Spleen (tissue), 11 donors: ENCODE data around the gene CUBN. TPM values are rescaled to one million over a fixed set of nuclear protein-coding genes. Genes with fewer than 3 reads are reported as not detected.

Source experiments
- DNase-seq: peaks from one replicate; pipeline ENCODE4 v3.0.0-alpha.2; 2020
- H3K27ac ChIP-seq, 8 donors: fragments of 200-600 bp; sonication (generic) in 7 of 8; 1 replicate in 4 of 8; 2 replicates in 4 of 8; pipeline versions ENCODE4 v1.5.0 to v1.8.0; 2016 to 2021; ENCODE audit warnings: inconsistent platforms in 4 of 8, mild to moderate bottlenecking in 4 of 8, moderate library complexity in 1 of 8
- H3K27me3 ChIP-seq, 7 donors: fragments of 200-600 bp; sonication (generic) in 6 of 7; replicated peaks in 1 of 7; 1 replicate in 4 of 7; 2 replicates in 3 of 7; pipeline versions ENCODE4 v1.5.0 to v1.8.0; 2016 to 2021; ENCODE audit warnings: inconsistent platforms in 3 of 7, mild to moderate bottlenecking in 1 of 7
- H3K36me3 ChIP-seq, 6 donors: fragments of 200-600 bp; sonication (generic) in 5 of 6; 1 replicate in 4 of 6; 2 replicates in 2 of 6; pipeline versions ENCODE4 v1.5.0 to v1.8.0; 2016 to 2021; ENCODE audit warnings: inconsistent platforms in 2 of 6
- H3K4me1 ChIP-seq, 6 donors: fragments of 200-600 bp; sonication (generic) in 5 of 6; 1 replicate in 3 of 6; 2 replicates in 3 of 6; pipeline versions ENCODE4 v1.5.0 to v1.8.0; 2016 to 2021; ENCODE audit warnings: inconsistent platforms in 3 of 6
- H3K4me3 ChIP-seq, 8 donors: fragments of 200-600 bp; sonication (generic) in 7 of 8; 1 replicate in 4 of 8; 2 replicates in 4 of 8; pipeline versions ENCODE4 v1.5.0 to v1.8.0; 2016 to 2021; ENCODE audit warnings: inconsistent platforms in 4 of 8, mild to moderate bottlenecking in 4 of 8, moderate library complexity in 2 of 8
- H3K9me3 ChIP-seq, 8 donors: fragments of 200-600 bp; sonication (generic) in 7 of 8; 1 replicate in 4 of 8; 2 replicates in 4 of 8; pipeline versions ENCODE4 v1.5.0 to v1.8.0; 2016 to 2021; ENCODE audit warnings: inconsistent platforms in 4 of 8
- CTCF ChIP-seq, 11 experiments: fragments of 200-600 bp in 7 of 11; fragments of 450-650 bp in 4 of 11; sonication (generic) in 4 of 11; IDR thresholded peaks in 8 of 11; conservative IDR thresholded peaks in 3 of 11; 1 replicate in 7 of 11; 2 replicates in 4 of 11; pipeline versions ENCODE4 v1.4.0 to v1.8.0; 2016 to 2021; ENCODE audit warnings: antibody characterized with exemption in 11 of 11, inconsistent platforms in 4 of 11, mild to moderate bottlenecking in 1 of 11
- POLR2A ChIP-seq, 3 donors: fragments of 450-650 bp; IDR thresholded peaks; one replicate each; pipeline ENCODE4 v1.5.1; 2017; ENCODE audit warnings: antibody characterized with exemption in 3 of 3, mild to moderate bottlenecking in 1 of 3
- POLR2AphosphoS5 ChIP-seq, 3 donors: sonication (generic); formaldehyde crosslinking; IDR thresholded peaks; one replicate each; pipeline ENCODE4 v1.5.1; 2017; ENCODE audit warnings: antibody characterized with exemption in 3 of 3
- WGBS, 5 donors: extraction: QIAGEN DNeasy Blood & Tissue Kit in 3 of 5; methylation state at CpG; one replicate each; pipeline versions ENCODE4 v1.1.5 to v1.1.7; 2013 to 2018; 5-methylcytosine and 5-hydroxymethylcytosine counted together
- intact Hi-C: fragments of 100-400 bp; cut with DNase I; formaldehyde crosslinking; loops from one replicate; pipeline ENCODE4 v1.15.0; 2023; ENCODE audit warnings: low total_unique reads
- polyA plus RNA-seq, 3 donors: library from polyadenylated mRNA; stranded (reverse); fragments of 200-250 nt; gene quantifications; one replicate each; pipeline ENCODE4 v1.2.1, GENCODE V29; 2013
- total RNA-seq, 7 donors: library from RNA; depleted of rRNA in 3 of 7; stranded (reverse); fragments of >200 nt in 3 of 7; fragmentation: NEBNext Ultra II Directional in 4 of 7; extraction: Animal tissue kit (Norgen Biotek cat#: 25700) in 4 of 7; gene quantifications; one replicate each; pipeline versions ENCODE4 v1.1.0 to v1.2.1, GENCODE V29; 2016 to 2021
- donor health status: healthy with polysubstance abuse.
- donor health status: DM: no; HTN: no; CAD: no; lungs with moderate emphysema.
- donor health status: DM: no; HTN: no; CAD: no.
- donor health status: Bipolar disorder and iron deficiency.
- donor health status: healthy.
- donor health status: DM: no; HTN: no; CAD: no.
- donor health status: DM: yes; HTN: yes; CAD: no.

CUBN gene
- total and polyA plus RNA-seq, 10 donors = 0.24 to 12.1 (median 5.4) TPM

GRCh38 chr10:17140386-17140761 lies 10.8 kb upstream of the CUBN start:
- intact Hi-C loops = no loop called here
- TF ChIP-seq POLR2A (IDR thresholded peaks at IDR 0.05) = no peak
- no peak for TF ChIP-seq POLR2AphosphoS5 (IDR thresholded peaks at IDR 0.05)
- TF ChIP-seq CTCF (IDR thresholded peaks at IDR 0.05 in 8 of 11, conservative IDR thresholded peaks at IDR 0.05 in 3 of 11) = no peak
- DNase-seq = no peak
- H3K9me3 ChIP-seq = peaks cover 0 to 6% (median 0%) of the 10 kb centered on the region in 8 donors
- H3K27me3 ChIP-seq = no peaks in the 10 kb centered on the region
- no peak overlapping the region for H3K4me3 ChIP-seq
- H3K36me3 ChIP-seq = no peaks in the 10 kb centered on the region
- H3K27ac ChIP-seq = no peak overlapping the region
- no peaks in the 10 kb centered on the region for H3K4me1 ChIP-seq

- TF ChIP-seq POLR2A (IDR thresholded peaks at IDR 0.05) = no peak
- TF ChIP-seq POLR2AphosphoS5 (IDR thresholded peaks at IDR 0.05) = no peak
- 76 to 91% (median 86%) methylated on average over 5 of the region's 5 CpGs for WGBS, 5 donors
- intact Hi-C loops = no loop called here
Measured at GRCh38 chr10:17138460-17139042, 8.9 kb upstream of the CUBN start.

GRCh38 chr10:17134737-17135260 lies 5.2 kb upstream of the CUBN start:
- intact Hi-C loops = no loop called here
- Histone ChIP-seq H3K4me3 (no peak overlapping the region), H3K27me3 (no peaks in the 10 kb centered on the region), H3K36me3 (no peaks in the 10 kb centered on the region), H3K27ac (no peak overlapping the region), H3K4me1 (peaks cover 0 to 11% (median 0%) of the 10 kb centered on the region in 6 donors), H3K9me3 (no peaks in the 10 kb centered on the region)
- TF ChIP-seq POLR2AphosphoS5 (IDR thresholded peaks at IDR 0.05) = no peak
- no peak for TF ChIP-seq CTCF (IDR thresholded peaks at IDR 0.05 in 8 of 11, conservative IDR thresholded peaks at IDR 0.05 in 3 of 11)
- no peak for DNase-seq

More at GRCh38 chr10:17138460-17139042, 8.9 kb upstream of the CUBN start:
- Histone ChIP-seq H3K36me3 (no peaks in the 10 kb centered on the region), H3K27me3 (no peaks in the 10 kb centered on the region), H3K9me3 (peaks cover 0 to 6% (median 0%) of the 10 kb centered on the region in 8 donors), H3K27ac (no peak overlapping the region), H3K4me3 (no peak overlapping the region), H3K4me1 (no peaks in the 10 kb centered on the region)
- no peak for DNase-seq

GRCh38 chr10:17134282-17134681 lies 4.7 kb upstream of the CUBN start:
- intact Hi-C loops = no loop called here
- 93 to 98% (median 95%) methylated on average over 2 of the region's 2 CpGs for WGBS, 5 donors
- Histone ChIP-seq H3K9me3 (no peaks in the 10 kb centered on the region), H3K4me3 (no peak overlapping the region), H3K36me3 (no peaks in the 10 kb centered on the region), H3K27ac (no peak overlapping the region), H3K4me1 (peaks cover 0 to 11% (median 0%) of the 10 kb centered on the region in 6 donors), H3K27me3 (no peaks in the 10 kb centered on the region)
- no peak for DNase-seq
- no peak for TF ChIP-seq CTCF (IDR thresholded peaks at IDR 0.05 in 8 of 11, conservative IDR thresholded peaks at IDR 0.05 in 3 of 11)
- TF ChIP-seq POLR2AphosphoS5 (IDR thresholded peaks at IDR 0.05) = no peak
- TF ChIP-seq POLR2A (IDR thresholded peaks at IDR 0.05) = no peak
